GM18526 (cell line): ENCODE measurements around the gene C7orf33.

Experiments used
- POLR2A ChIP-seq: IDR thresholded peaks from 3 replicates; pipeline ENCODE4 v1.6.1; 2011; ENCODE audit not compliant: insufficient read length; ENCODE audit errors: extremely low read depth

C7orf33 gene

DNA sequence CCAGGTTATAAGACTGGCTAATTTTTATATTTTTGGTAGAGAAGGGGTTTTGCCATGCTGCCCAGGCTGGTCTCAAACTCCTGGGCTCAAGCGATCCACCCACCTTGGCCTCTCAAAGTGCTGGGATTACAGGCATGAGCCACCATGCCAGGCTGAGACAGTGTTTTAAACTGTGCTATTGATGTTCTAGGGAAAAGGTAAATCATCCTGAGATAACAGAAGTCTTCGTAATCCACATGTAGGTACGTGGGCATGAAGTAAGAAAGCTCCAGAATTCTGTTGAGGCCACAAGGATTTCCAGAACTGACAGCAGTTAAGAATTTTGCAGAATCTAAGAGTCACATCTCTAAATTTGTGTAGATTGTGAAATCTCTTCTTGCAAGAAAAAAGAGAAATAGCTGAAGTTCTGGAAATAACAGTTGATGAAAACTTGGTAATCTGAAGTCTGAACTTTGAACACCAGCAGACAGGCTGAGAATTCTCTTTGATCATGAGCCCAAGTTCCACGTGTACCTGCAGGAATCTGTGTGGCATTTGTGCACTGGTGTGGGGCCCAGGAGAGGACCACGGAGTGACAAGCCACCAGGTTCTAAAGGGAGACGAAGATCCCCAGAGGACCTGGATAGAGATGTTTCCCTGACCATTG, 24.6 kb downstream of the C7orf33 start:
- TF ChIP-seq POLR2A, result no peak

DNA sequence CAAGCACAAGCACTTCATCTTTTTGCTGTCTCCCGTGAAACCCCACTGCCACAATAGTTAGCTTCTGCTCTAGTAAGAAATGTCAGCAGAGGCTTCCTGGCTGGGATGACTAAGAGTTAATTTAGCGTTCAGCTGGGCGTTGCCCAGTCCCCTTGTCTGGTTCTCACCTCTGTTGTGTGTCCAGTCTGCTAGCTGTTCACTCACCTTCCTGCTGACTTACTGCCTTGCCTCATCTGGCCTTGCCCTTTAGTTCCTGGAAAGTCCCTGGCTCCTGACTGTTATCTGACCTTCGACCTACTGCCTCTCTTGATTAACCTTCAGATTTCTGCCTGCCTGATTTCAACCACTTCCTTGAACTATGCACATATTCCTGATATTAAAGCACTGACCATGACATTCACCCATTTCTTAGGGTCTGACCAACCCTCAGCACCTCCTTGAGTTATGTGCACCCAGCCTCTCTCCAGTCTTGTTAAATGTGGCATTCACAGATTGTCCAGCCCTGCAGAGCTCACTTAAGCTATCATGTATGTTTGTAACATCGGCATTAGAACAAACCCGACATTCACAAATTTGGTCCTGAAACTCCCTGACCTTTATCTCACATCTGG, 30.3 kb downstream of the C7orf33 start:
- TF ChIP-seq POLR2A, result no peak

DNA sequence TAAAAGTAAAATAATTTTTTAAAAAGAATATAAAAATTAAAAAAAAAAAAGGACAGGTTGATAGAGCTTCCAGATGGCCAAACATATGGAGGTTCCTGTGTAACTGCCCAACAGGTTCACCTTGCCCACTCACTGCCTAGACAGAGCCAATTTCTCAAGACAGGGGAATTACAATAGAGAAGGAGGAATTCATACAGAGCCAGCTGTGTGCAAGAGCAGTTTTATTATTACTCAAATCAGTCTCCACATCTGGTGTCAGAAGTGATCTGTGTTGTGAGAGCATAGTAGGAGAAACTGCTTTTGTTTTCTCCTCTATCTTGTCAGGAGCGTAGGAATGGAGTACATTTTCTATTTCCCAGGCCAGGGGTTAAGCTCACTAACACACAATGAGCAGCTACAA, 31.0 kb downstream of the C7orf33 start:
- no peak for TF ChIP-seq POLR2A

DNA sequence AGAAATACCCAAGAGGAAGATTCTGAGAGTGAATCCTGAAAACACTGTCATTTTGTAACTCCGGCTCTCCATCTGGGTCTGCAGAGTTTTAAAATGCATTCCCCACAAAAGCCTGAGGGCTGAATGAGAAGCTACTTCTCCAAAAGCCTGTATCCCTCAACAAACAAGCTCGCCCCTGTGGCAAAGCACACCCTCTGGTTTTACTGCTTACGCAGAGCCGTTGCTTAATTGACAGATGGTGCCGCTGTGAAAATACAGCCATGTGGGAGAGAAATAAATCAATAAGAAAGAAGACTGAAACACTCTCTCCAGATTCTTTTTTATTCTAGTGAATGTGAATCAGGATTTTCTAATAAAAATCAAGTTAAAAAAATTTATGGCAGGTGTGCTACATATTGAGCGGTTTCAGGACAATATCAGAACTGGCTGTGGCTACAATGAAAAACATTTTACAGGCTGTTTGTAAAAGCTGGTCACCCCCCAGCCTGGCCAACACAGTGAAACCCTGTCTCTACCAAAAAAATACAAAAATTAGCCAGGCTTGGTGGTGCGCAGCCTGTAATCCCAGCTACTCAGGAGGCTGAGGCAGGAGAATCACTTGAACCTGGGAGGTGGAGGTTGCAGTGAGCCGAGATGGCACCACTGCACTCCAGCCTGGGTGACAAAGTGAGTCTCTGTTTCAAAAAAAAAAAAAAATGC, 32.5 kb downstream of the C7orf33 start:
- no peak for TF ChIP-seq POLR2A

DNA sequence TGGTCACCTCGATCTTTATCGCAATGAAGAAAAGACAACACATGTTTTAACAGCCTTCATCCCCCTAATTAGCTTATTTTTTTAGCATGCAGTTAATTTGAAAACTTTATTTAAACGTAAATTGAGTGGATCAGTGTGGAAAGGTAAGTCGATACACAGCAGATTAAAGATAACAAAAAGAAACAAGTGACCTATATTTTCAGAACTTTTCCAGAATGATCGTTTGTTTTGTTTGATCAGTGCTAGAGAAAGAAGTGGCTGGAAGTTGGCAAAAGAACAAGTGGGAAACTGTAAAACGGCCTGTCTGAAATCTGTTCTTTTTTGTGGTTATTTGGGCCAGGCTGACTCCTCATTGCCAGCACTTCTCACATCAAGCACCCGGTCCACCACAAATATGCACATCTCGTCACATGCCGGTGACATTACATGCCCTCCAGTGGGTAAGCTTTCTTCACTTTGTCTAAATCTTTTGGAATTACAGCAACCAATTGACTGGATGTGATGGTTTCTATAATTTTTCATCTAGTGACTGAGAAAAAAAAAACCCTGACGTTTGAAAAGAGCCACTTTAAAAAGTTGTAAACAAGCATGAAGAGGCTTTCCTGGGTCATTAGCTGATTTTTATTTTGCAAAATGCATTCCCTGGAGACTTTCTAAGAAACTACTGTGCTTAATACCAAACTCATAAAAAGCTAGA, 33.2 kb downstream of the C7orf33 start:
- no peak for TF ChIP-seq POLR2A

DNA sequence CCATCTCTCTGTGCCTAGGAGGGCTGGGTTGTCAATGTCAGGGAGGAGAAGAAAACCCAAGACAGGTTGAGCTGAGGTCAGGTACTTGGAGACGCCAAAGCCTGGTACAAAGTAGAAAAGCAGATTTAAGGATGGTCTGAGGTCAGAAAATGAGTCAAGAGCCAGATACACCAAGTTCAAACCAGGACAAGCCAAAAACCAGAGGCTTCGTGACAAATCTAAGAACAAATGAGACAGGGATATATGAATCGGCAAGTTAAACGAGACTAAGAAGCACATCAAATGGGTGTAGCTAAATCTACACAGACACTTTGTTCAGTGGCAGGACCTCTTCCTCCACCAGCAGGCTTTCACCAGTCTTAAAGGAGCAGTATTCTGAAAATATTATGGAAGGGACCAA, 34.2 kb downstream of the C7orf33 start:
- no peak for TF ChIP-seq POLR2A

DNA sequence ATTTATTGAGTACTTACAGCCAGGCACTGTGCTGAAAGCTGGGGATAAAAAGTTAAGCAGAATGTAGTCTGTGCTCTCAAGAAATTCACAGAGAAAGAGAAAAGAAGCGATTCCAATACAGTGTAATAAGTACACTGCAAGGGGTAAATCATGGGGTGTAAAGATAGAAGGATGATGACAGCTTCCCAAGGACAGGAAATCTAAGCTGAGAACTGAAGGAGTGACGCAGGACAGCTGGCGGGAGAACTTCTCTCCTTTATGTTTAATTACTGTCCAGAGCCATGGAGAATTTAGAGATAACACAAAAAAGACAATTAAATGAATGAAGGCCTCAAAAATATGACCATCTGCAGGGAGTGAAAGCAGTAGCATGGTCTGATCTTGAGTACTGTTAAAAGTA, 34.8 kb downstream of the C7orf33 start:
- no peak for TF ChIP-seq POLR2A

DNA sequence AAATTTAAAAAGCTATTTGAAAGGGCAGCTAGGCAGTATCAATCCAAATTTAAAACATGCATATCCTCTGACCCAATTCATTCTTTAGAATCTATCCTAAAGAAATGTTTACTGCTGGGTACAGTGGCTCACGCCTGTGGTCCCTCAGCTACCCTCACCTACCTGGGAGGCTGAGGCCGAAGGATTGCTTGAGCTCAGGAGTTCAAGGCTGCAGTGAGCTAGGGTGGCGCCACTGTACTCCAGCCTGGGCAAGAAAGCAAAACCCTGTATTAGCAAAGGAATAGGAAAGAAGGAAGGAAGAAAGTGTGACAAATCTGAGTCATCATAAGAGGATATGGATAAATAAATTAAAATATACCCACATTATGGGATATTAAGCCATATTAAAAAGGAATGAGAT, 36.3 kb downstream of the C7orf33 start:
- no peak for TF ChIP-seq POLR2A

DNA sequence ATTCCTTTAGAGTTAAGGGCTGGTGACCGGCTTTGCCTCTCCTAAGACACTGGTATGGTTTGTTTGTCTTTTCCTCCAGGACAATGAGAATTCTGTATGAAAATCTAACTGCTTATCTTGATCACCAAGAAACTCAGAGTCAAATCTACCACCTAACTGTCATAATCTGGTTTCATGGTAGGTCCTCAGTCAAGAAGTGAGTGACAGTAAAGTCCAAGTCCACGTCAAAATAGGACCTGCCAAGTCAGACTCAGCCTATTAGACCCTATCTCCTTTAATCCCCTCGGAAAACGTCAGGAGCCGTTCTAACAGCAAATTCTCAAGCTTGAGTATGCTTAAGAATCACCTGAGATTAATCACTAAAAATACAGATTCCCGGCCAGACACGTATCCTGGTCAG, 37.4 kb downstream of the C7orf33 start:
- TF ChIP-seq POLR2A, result no peak

DNA sequence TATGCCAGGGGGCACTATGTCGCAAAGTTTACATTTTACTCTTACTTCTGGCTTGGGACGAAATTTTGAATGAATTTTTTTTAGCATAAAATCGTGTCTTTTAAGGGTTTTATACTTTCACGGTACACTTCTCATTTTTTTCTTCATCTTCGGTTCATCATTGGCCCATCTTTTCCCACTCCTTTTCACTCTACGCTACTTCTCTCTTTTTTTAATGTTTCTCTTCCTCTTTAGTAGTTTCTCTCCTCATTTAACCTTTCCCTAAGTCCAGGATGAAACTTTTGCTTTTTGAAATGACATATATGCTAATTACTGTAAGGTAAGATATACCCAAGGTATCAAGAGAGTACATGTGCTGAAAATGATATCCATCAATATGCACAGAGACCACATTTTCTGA, 39.5 kb downstream of the C7orf33 start:
- TF ChIP-seq POLR2A, result no peak

DNA sequence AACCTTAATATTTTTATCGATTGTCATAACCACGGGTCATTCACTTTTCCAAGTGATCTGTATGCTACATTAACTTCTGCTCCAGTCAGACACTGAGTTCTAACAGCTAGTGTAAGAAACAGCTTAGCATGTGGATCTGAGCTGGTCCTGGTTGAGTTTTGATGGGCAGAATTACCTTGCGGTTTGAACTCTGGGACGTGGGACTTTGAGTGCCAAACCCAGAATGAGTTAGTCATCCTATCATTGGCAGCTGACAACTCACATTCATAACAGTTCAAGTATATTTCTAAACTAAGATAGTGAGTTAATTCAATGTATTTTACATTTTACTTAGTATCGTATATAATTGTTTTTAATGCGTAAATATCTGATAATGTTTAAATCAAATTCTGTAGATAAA, 43.2 kb downstream of the C7orf33 start:
- no peak for TF ChIP-seq POLR2A

DNA sequence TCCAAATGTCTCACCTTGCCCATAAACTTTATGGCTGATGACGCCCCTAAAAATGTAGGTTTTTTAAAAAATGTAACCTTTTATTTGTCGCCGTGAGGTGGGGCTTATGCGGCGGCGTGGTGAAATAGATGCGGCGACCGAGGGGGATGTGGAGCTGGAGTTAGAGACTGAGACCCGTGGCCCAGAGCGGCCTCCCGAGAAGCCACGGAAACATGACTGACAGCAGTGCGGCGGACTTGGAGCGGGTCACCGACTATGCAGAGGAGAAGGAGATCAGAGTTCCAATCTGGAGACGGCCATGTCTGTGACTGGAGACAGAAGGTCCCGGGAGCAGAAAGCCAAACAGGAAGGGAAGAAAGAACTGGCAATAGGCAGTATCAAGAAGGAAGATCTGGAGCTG, 46.5 kb downstream of the C7orf33 start:
- no peak for TF ChIP-seq POLR2A

DNA sequence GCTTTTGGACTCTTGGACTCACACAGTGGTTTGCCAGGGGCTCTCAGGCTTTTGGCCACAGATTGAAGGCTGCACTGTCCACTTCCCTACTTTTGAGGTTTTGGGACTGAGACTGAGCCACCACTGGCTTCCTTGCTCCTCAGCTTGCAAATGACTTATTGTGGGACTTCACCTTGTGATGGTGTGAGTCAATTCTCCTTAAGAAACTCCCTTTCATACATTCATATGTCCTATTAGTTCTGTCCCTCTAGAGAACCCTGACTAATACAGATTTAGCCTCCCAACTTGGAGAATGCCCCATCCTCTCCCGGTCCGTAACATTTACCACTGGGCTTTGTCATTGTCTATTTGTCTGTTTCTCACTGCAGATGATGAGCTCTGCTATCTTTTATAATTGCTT, 55.3 kb downstream of the C7orf33 start:
- TF ChIP-seq POLR2A, result no peak

DNA sequence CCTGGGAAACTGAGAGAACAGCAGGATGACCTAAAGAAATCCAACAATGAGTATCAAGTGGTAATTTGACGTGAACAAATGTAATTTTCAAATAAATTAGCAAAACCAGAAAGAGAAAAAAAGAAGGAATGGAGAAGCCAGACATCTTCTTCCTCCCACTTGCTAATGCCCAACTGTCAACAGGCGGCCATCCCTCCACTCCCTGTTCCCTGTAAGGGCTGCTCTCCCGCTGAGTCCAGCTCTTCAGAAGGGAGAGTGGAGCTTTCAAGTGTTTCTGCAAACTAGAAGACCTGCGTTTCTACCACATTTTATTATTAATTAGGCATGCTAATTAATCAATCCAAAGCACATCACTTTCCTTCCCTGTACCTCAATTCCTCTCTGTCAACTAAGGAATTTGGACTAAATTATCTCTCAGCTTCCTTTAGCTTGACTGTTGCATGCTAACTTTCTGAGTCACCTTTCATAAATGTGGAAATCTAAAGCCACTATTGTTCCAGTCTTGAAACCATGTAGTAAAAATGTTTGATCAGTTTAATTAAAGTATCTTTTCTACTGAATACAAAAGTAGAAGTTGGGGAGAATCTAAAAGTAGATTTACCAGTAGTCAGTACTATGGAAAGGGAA, 59.8 kb downstream of the C7orf33 start:
- TF ChIP-seq POLR2A, result no peak

DNA sequence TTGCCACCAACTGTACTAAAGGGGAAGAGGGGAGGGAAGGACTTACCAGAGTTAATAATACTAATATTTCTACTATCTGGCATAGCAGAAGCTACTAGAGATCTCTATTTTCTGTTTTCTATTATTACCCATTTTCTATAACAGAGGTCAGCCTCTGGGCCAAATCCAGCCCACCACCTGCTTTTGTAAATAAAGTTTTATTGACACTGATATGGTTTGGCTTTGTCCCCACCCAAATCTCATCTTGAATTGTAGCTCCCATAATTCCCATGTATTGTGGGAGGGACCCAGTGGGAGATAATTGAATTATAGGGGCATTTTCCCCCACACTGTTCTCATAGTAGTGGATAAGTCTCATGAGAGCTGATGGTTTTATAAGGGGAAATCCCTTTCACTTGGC, 62.2 kb downstream of the C7orf33 start:
- no peak for TF ChIP-seq POLR2A

DNA sequence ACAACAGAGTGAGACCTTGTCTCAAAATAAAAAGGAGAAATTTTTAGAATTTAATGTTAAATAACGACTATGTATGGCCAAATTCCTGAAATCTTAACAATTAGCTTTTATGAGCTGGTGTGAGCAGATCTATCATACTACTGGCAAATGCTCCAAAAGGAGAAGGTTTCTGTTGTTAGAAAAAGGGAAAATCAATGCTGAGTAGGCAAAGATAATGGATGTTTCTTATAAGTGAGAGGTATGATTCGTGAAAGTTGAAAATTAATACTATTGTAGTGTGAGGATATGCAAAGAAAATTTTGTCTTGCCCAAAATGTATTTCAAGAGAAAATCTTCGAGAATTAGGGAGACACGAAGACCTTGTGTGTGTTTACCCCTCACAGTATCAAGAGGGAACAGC, 67.4 kb downstream of the C7orf33 start:
- TF ChIP-seq POLR2A, result no peak
